AG09319 (cell line): ENCODE data around the gene MYL11.

Experiments
- DNase-seq: peaks from one replicate; pipeline ENCODE4 v3.0.0-alpha.2; 2010; ENCODE audit warnings: low read depth; ENCODE audit errors: extremely low read depth
- TF ChIP-seq, protein P1 (sequence below): IDR thresholded peaks from 2 replicates; pipeline ENCODE4 v1.5.1; 2011; ENCODE audit warnings: low read depth, mild to moderate bottlenecking, inconsistent platforms, low read length, moderate library complexity

Gene MYL11

DNA sequence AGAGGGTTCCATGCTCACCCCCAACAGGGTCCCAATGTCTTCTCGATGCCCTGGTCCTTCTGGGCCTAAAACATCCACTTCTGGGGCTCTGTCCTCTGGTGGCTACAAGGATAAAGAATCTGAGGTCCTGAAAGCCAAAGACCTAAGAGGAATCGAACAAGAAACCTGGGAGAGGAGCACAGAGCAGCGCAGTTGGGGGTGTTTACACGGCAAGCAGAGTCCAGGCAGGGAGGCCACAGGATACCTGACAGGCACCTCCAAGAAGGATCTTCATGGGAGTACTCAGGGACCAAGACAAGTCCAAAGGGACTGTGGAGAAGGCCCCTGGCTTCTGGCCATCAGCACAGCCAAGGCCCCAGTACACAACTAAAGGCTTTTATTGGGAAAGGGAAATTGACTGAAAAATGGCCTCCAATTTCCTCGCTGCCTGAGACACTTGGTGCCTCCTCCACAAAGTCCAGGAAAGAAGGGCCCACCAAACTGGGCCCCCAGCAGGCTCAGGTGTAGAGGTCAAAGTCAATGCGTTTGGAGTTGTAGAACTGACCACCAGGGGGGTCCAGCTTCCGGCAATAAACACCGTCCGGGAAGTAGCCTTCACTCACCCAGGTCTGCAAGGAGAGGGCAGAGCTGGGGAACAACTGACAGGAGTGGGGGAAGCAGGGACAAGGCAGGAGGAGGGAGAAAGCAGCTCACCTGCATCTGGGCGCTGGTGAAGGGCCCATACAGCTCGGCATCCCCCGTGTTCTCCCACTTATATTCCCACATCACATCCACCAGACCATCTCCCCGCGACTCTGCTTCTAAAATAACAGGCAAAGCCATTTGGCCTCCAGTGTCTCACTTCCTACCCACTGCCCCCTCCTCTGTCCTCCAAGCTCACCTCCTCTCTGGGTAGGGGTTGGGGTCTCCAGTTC is 21.9 kb upstream of the MYL11 start:
- TF ChIP-seq, protein P1, sequence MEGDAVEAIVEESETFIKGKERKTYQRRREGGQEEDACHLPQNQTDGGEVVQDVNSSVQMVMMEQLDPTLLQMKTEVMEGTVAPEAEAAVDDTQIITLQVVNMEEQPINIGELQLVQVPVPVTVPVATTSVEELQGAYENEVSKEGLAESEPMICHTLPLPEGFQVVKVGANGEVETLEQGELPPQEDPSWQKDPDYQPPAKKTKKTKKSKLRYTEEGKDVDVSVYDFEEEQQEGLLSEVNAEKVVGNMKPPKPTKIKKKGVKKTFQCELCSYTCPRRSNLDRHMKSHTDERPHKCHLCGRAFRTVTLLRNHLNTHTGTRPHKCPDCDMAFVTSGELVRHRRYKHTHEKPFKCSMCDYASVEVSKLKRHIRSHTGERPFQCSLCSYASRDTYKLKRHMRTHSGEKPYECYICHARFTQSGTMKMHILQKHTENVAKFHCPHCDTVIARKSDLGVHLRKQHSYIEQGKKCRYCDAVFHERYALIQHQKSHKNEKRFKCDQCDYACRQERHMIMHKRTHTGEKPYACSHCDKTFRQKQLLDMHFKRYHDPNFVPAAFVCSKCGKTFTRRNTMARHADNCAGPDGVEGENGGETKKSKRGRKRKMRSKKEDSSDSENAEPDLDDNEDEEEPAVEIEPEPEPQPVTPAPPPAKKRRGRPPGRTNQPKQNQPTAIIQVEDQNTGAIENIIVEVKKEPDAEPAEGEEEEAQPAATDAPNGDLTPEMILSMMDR = no peak
- no peak for DNase-seq

- no peak for DNase-seq
- TF ChIP-seq, protein P1 = no peak
Measured at GRCh38 chr16:30353438-30354129, 21.0 kb upstream of the MYL11 start.

- TF ChIP-seq, protein P1 = no peak
- no peak for DNase-seq
Measured at GRCh38 chr16:30354423-30355143, 20.0 kb upstream of the MYL11 start.

GRCh38 chr16:30355144-30355953 is 19.3 kb upstream of the MYL11 start, which contains the start of gene CD2BP2:
Gene CD2BP2 (minus strand): TSS chr16:30355308. CDS start chr16:30354681, 627 bp downstream.
- TF ChIP-seq, protein P1 = peak; percentile 6; the same call in 1 of the 2 replicates

DNA sequence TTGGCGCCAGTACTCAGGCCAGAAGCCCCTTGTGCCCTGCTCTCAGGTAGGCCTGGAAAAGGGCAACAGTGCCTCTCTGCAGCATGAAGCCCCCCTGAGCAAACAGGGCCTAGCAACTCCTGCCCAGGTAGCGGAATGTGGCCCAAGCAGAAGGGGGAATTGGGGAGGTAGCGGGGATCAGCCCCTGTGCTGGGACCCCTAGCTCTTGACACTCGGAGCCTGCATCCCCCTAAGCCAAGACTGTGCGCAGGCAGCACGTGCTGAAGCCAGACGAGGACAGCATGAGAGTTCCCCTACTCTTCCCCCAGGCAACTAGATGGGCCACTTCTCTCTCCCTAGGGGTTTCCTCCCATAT is 18.7 kb upstream of the MYL11 start:
- DNase-seq = no peak
- TF ChIP-seq, protein P1 = no peak

More at GRCh38 chr16:30355144-30355953, 19.3 kb upstream of the MYL11 start, which contains the start of gene CD2BP2:
- DNase-seq = peak; percentile 99

GRCh38 chr16:30356401-30357084 is 18.1 kb upstream of the MYL11 start:
- TF ChIP-seq, protein P1 = no peak
- no peak for DNase-seq
